Left lung (tissue), 10 donors: ENCODE results near the gene ONECUT2. TPM values are rescaled to one million over a fixed set of nuclear protein-coding genes. Genes with fewer than 3 reads are reported as not detected.

Experiments
- ATAC-seq: fragments of 200-7000 bp; cut with Tn5 transposase; one replicate; pipeline ENCODE4 v1.9.1; 2020; ENCODE audit warnings: moderate library complexity
- DNase-seq, 4 donors: peaks; one replicate each; pipeline ENCODE4 v3.0.0-alpha.2; 2013 to 2020
- H3K27ac ChIP-seq, 2 donors: fragments of 200-600 bp; sonication (generic) in 1 of 2; one replicate each; pipeline versions ENCODE4 v1.5.0 to v1.8.0; 2020 to 2021
- H3K27me3 ChIP-seq, 2 donors: fragments of 200-600 bp; sonication (generic) in 1 of 2; one replicate each; pipeline versions ENCODE4 v1.5.0 to v1.8.0; 2020 to 2021
- H3K36me3 ChIP-seq, 2 donors: fragments of 200-600 bp; sonication (generic) in 1 of 2; one replicate each; pipeline versions ENCODE4 v1.5.0 to v1.8.0; 2020 to 2021
- H3K4me1 ChIP-seq, 2 donors: fragments of 200-600 bp; one replicate each; pipeline ENCODE4 v1.8.0; 2021
- H3K4me3 ChIP-seq, 2 donors: fragments of 200-600 bp; sonication (generic) in 1 of 2; one replicate each; pipeline versions ENCODE4 v1.5.0 to v1.8.0; 2020 to 2021; ENCODE audit warnings: mild to moderate bottlenecking in 1 of 2
- H3K9me3 ChIP-seq, 2 donors: fragments of 200-600 bp; sonication (generic) in 1 of 2; one replicate each; pipeline versions ENCODE4 v1.5.0 to v1.8.0; 2020 to 2021
- CTCF ChIP-seq, 2 donors: fragments of 200-600 bp; sonication (generic) in 1 of 2; IDR thresholded peaks; one replicate each; pipeline versions ENCODE4 v1.5.0 to v1.8.0; 2021; ENCODE audit warnings: antibody characterized with exemption in 2 of 2
- intact Hi-C, 2 donors: fragments of 100-400 bp; cut with DNase I; formaldehyde crosslinking; loops; one replicate each; pipeline versions ENCODE4 v1.11.2 to v1.14.2; 2022
- polyA plus RNA-seq, 6 donors: library from polyadenylated mRNA; unstranded; fragments of 120-200 nt; gene quantifications; one replicate each; pipeline ENCODE4 v1.2.1, GENCODE V29; 2013; ENCODE audit not compliant: insufficient read length in 6 of 6
- total RNA-seq, 2 donors: library from RNA; stranded (reverse); fragmentation: NEBNext Ultra II Directional; extraction: Animal tissue kit (Norgen Biotek cat#: 25700); gene quantifications; one replicate each; pipeline ENCODE4 v1.2.1, GENCODE V29; 2021
- donor health status: DM: no; HTN: yes; CAD: no.
- donor health status: DM: no; HTN: no; CAD: no.

ONECUT2 gene
- total and polyA plus RNA-seq, 8 donors: 0.03 to 0.26 (median 0.06) TPM

DNA sequence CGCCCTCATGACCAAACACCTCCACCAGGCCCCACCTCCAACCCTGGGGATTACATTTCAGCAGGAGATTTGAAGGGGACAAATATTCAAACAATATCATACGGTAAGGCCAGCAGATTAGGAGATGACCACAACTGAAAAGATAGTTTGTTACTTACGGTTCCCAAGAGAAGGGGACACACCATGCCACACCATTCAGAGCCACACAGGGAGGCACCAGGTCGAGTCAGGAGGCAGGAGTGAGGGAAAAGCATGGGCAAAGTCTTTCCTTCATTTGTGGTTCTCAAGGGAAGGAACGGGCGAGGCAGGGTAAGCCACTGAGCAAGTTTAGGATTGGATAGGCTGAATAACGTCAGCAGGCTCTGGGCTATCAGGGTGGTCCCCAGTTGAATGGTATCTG is 94.0 kb downstream of the ONECUT2 start:
- no peaks in the 10 kb centered on the region for H3K36me3 ChIP-seq
- H3K4me1 ChIP-seq: no peaks in the 10 kb centered on the region
- intact Hi-C loops: no loop called here
- DNase-seq (no peak), ATAC-seq (no peak)
- TF ChIP-seq CTCF (IDR thresholded peaks at IDR 0.05): no peak
- no peaks in the 10 kb centered on the region for H3K27me3 ChIP-seq
- no peaks in the 10 kb centered on the region for H3K9me3 ChIP-seq
- no peak overlapping the region for H3K27ac ChIP-seq
- no peak overlapping the region for H3K4me3 ChIP-seq

GRCh38 chr18:57533006-57533867 is 98.1 kb downstream of the ONECUT2 start:
- Histone ChIP-seq H3K27me3 (no peaks in the 10 kb centered on the region), H3K27ac (no peak overlapping the region), H3K4me1 (no peaks in the 10 kb centered on the region), H3K36me3 (no peaks in the 10 kb centered on the region), H3K4me3 (no peak overlapping the region), H3K9me3 (no peaks in the 10 kb centered on the region)
- ATAC-seq: peak; percentile 18
- intact Hi-C loops: no loop called here
- TF ChIP-seq CTCF (IDR thresholded peaks at IDR 0.05): no peak
- DNase-seq: peak in 2 of 4 donors; percentile 20 to 42

GRCh38 chr18:57533868-57534510 is 98.8 kb downstream of the ONECUT2 start:
- intact Hi-C loops: no loop called here
- no peak for DNase-seq
- no peak for TF ChIP-seq CTCF (IDR thresholded peaks at IDR 0.05)

DNA sequence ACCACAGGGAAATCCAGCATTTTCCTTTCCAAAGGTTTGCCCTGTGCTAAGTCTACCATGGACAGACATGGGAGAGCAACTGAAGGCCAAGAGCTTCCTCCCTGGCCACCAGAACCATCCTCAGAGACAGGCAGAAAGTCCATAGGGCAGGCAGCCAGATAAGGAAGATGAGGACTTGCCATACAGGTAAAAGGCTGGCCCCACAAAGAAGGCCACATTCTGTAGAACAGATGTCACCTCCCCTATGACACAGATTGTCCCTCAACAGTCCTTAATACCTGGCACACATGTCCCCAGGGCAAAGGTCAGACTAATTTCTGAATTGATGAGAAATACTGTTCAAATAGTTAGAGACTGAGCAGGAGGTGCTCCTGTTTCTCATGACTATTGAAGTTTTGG is 99.3 kb downstream of the ONECUT2 start:
- Histone ChIP-seq H3K36me3 (no peaks in the 10 kb centered on the region), H3K27me3 (no peaks in the 10 kb centered on the region), H3K4me3 (no peak overlapping the region), H3K27ac (no peak overlapping the region), H3K9me3 (no peaks in the 10 kb centered on the region), H3K4me1 (no peaks in the 10 kb centered on the region)
- intact Hi-C loops: no loop called here
- no peak for TF ChIP-seq CTCF (IDR thresholded peaks at IDR 0.05)
- DNase-seq (no peak), ATAC-seq (no peak)

More at GRCh38 chr18:57533868-57534510, 98.8 kb downstream of the ONECUT2 start:
- H3K27me3 ChIP-seq: no peaks in the 10 kb centered on the region
- H3K4me1 ChIP-seq: no peaks in the 10 kb centered on the region
- no peaks in the 10 kb centered on the region for H3K36me3 ChIP-seq
- ATAC-seq: no peak
- H3K27ac ChIP-seq: no peak overlapping the region
- no peak overlapping the region for H3K4me3 ChIP-seq
- H3K9me3 ChIP-seq: no peaks in the 10 kb centered on the region

- Histone ChIP-seq H3K36me3 (no peaks in the 10 kb centered on the region), H3K9me3 (no peaks in the 10 kb centered on the region), H3K27ac (no peak overlapping the region), H3K4me3 (no peak overlapping the region), H3K27me3 (no peaks in the 10 kb centered on the region), H3K4me1 (no peaks in the 10 kb centered on the region)
- intact Hi-C loops: no loop called here
- no peak for DNase-seq
- ATAC-seq: no peak
- TF ChIP-seq CTCF (IDR thresholded peaks at IDR 0.05): no peak
These were observed 103.4 kb downstream of the ONECUT2 start for GRCh38 chr18:57538614-57539013.
